Activated naive CD4-positive, alpha-beta T cell treated with anti-CD3 and anti-CD28 coated beads, Interleukin-2, amount 10 ng/mL, durations not matched to agents 7 days and 5 days (primary cell): ENCODE results near the gene LRRC45.

Experiments
- CTCF ChIA-PET: fragments of 350-600 bp; sonication (Branson Sonifier 250); formaldehyde crosslinking; loops from one replicate; lab custom pipeline; 2021; ENCODE audit warnings: antibody characterized with exemption; lab: Charles Lee
- DNase-seq: peaks from one replicate; pipeline ENCODE4 v3.0.0-alpha.2; 2020
- H3K27ac Mint-ChIP-seq: one replicate; pipeline ENCODE4 v1.8.0; 2021; ENCODE audit warnings: mild to moderate bottlenecking, moderate library complexity, mixed read lengths
- H3K27me3 Mint-ChIP-seq: one replicate; pipeline ENCODE4 v1.8.0; 2021; ENCODE audit warnings: mild to moderate bottlenecking, mixed read lengths
- H3K36me3 Mint-ChIP-seq: one replicate; pipeline ENCODE4 v1.8.0; 2021; ENCODE audit warnings: mixed read lengths
- H3K4me1 Mint-ChIP-seq: one replicate; pipeline ENCODE4 v1.8.0; 2021; ENCODE audit warnings: mixed read lengths
- H3K4me3 Mint-ChIP-seq: one replicate; pipeline ENCODE4 v1.8.0; 2021; ENCODE audit warnings: mild to moderate bottlenecking, moderate library complexity, mixed read lengths
- H3K9me3 Mint-ChIP-seq: one replicate; pipeline ENCODE4 v1.8.0; 2021; ENCODE audit warnings: mixed read lengths

Gene LRRC45

GRCh38 chr17:81999587-81999975 lies 23.5 kb upstream of the LRRC45 start:
- Mint-ChIP-seq H3K27me3 (no peaks in the 10 kb centered on the region), H3K27ac (no peak overlapping the region), H3K4me1 (no peaks in the 10 kb centered on the region), H3K36me3 (no peaks in the 10 kb centered on the region), H3K4me3 (no peak overlapping the region), H3K9me3 (no peaks in the 10 kb centered on the region)
- DNase-seq = no peak
- CTCF ChIA-PET = no interaction called here

- Mint-ChIP-seq H3K4me1 (no peaks in the 10 kb centered on the region), H3K36me3 (no peaks in the 10 kb centered on the region), H3K9me3 (no peaks in the 10 kb centered on the region), H3K27ac (no peak overlapping the region), H3K4me3 (no peak overlapping the region), H3K27me3 (no peaks in the 10 kb centered on the region)
- CTCF ChIA-PET = no interaction called here
- no peak for DNase-seq
These were observed 22.9 kb upstream of the LRRC45 start for GRCh38 chr17:81999976-82000802.

GRCh38 chr17:82000803-82001570 lies 22.1 kb upstream of the LRRC45 start:
- no peaks in the 10 kb centered on the region for H3K36me3 Mint-ChIP-seq
- H3K4me3 Mint-ChIP-seq = no peak overlapping the region
- CTCF ChIA-PET = no interaction called here
- no peaks in the 10 kb centered on the region for H3K4me1 Mint-ChIP-seq
- H3K27me3 Mint-ChIP-seq = no peaks in the 10 kb centered on the region
- DNase-seq = no peak
- H3K9me3 Mint-ChIP-seq = no peaks in the 10 kb centered on the region
- no peak overlapping the region for H3K27ac Mint-ChIP-seq

GRCh38 chr17:82001571-82002056 lies 21.5 kb upstream of the LRRC45 start:
- no peak overlapping the region for H3K4me3 Mint-ChIP-seq
- H3K27ac Mint-ChIP-seq = no peak overlapping the region
- no peaks in the 10 kb centered on the region for H3K36me3 Mint-ChIP-seq
- H3K27me3 Mint-ChIP-seq = no peaks in the 10 kb centered on the region
- H3K4me1 Mint-ChIP-seq = no peaks in the 10 kb centered on the region
- no peak for DNase-seq
- no peaks in the 10 kb centered on the region for H3K9me3 Mint-ChIP-seq
- CTCF ChIA-PET = no interaction called here

- H3K27me3 Mint-ChIP-seq = no peaks in the 10 kb centered on the region
- no peak for DNase-seq
- no peak overlapping the region for H3K27ac Mint-ChIP-seq
- H3K4me3 Mint-ChIP-seq = no peak overlapping the region
- H3K36me3 Mint-ChIP-seq = no peaks in the 10 kb centered on the region
- no peaks in the 10 kb centered on the region for H3K9me3 Mint-ChIP-seq
- CTCF ChIA-PET = no interaction called here
- no peaks in the 10 kb centered on the region for H3K4me1 Mint-ChIP-seq
These were observed 19.4 kb upstream of the LRRC45 start for GRCh38 chr17:82003411-82004381.

GRCh38 chr17:82004517-82005455 lies 18.3 kb upstream of the LRRC45 start:
- no peaks in the 10 kb centered on the region for H3K4me1 Mint-ChIP-seq
- CTCF ChIA-PET = no interaction called here
- H3K27ac Mint-ChIP-seq = no peak overlapping the region
- no peaks in the 10 kb centered on the region for H3K9me3 Mint-ChIP-seq
- DNase-seq = no peak
- H3K36me3 Mint-ChIP-seq = no peaks in the 10 kb centered on the region
- no peaks in the 10 kb centered on the region for H3K27me3 Mint-ChIP-seq
- no peak overlapping the region for H3K4me3 Mint-ChIP-seq

- CTCF ChIA-PET = no interaction called here
- Mint-ChIP-seq H3K4me3 (no peak overlapping the region), H3K36me3 (no peaks in the 10 kb centered on the region), H3K9me3 (no peaks in the 10 kb centered on the region), H3K4me1 (no peaks in the 10 kb centered on the region), H3K27me3 (no peaks in the 10 kb centered on the region), H3K27ac (no peak overlapping the region)
- DNase-seq = no peak
These were observed 17.3 kb upstream of the LRRC45 start for GRCh38 chr17:82005701-82006348.

- no peak overlapping the region for H3K4me3 Mint-ChIP-seq
- DNase-seq = no peak
- CTCF ChIA-PET = no interaction called here
- H3K27me3 Mint-ChIP-seq = no peaks in the 10 kb centered on the region
- H3K36me3 Mint-ChIP-seq = no peaks in the 10 kb centered on the region
- H3K9me3 Mint-ChIP-seq = no peaks in the 10 kb centered on the region
- no peaks in the 10 kb centered on the region for H3K4me1 Mint-ChIP-seq
- no peak overlapping the region for H3K27ac Mint-ChIP-seq
These were observed 16.5 kb upstream of the LRRC45 start for GRCh38 chr17:82006468-82007227.

GRCh38 chr17:82007228-82007494 lies 15.9 kb upstream of the LRRC45 start:
- Mint-ChIP-seq H3K36me3 (no peaks in the 10 kb centered on the region), H3K4me1 (no peaks in the 10 kb centered on the region), H3K9me3 (no peaks in the 10 kb centered on the region), H3K27ac (no peak overlapping the region), H3K4me3 (no peak overlapping the region), H3K27me3 (no peaks in the 10 kb centered on the region)
- CTCF ChIA-PET = no interaction called here
- no peak for DNase-seq

- no peaks in the 10 kb centered on the region for H3K27me3 Mint-ChIP-seq
- DNase-seq = no peak
- CTCF ChIA-PET = interaction anchor here (0.8 kb wide), 1 partner anchor 12 kb away, joined by 3 read pairs; no protein-coding TSS in a partner anchor
- no peaks in the 10 kb centered on the region for H3K36me3 Mint-ChIP-seq
- H3K4me3 Mint-ChIP-seq = no peak overlapping the region
- no peaks in the 10 kb centered on the region for H3K4me1 Mint-ChIP-seq
- H3K27ac Mint-ChIP-seq = no peak overlapping the region
- H3K9me3 Mint-ChIP-seq = no peaks in the 10 kb centered on the region
These were observed 15.4 kb upstream of the LRRC45 start for GRCh38 chr17:82007495-82008257.

GRCh38 chr17:82008258-82008940 lies 14.7 kb upstream of the LRRC45 start:
- no peaks in the 10 kb centered on the region for H3K4me1 Mint-ChIP-seq
- DNase-seq = no peak
- no peaks in the 10 kb centered on the region for H3K9me3 Mint-ChIP-seq
- H3K4me3 Mint-ChIP-seq = no peak overlapping the region
- no peaks in the 10 kb centered on the region for H3K36me3 Mint-ChIP-seq
- CTCF ChIA-PET = interaction anchor here (0.8 kb wide), 1 partner anchor 11 kb away, joined by 3 read pairs; no protein-coding TSS in a partner anchor
- no peak overlapping the region for H3K27ac Mint-ChIP-seq
- no peaks in the 10 kb centered on the region for H3K27me3 Mint-ChIP-seq
